ENCODE measurements around the gene PKD1.
A peak's percentile ranks its signal among the peaks of the same experiment; 100 is the strongest.

Gene PKD1

DNA sequence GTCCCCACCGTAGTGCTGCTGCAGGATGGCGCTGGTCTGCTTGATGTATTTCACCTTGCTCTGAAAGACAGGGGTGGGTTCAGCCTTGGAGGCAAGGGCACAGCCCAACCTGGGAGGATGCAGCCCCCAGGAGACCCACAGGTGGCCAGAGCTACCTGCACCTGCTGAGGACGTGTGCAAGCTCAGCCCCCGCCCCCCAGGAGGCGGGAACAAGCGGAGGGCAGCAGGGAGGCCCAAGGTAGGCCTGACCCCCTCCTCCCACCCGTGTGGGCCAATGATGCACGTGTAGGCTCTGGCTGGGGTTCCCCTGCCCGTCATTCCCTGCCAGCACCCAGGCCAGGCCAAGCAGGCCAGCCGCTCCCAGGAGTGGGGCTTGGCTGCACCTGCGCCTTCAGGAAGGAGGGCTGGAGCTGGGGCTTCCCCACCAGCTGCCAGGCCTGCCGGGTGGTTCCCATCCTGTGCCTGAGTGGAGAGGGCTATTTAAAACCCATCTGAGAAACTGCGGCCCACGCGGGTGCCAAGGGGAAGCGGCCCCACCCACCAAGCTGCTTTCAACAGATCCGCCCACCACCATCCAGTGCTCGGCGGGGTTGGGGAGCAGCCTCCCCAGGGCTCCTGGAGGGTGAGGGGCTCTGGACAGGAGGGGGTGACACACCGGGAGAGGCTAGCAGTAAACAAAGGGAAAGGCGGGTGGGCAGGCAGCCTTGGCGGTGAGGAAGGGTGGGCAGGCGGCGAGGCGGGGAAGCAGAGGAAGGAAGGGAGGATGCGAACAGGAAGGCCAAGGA, 91.8 kb downstream of the PKD1 start:
- DNase-seq, result peak; percentile 83

GRCh38 chr16:2042986-2043666, 92.6 kb downstream of the PKD1 start:
- peak; percentile 88 for DNase-seq

DNA sequence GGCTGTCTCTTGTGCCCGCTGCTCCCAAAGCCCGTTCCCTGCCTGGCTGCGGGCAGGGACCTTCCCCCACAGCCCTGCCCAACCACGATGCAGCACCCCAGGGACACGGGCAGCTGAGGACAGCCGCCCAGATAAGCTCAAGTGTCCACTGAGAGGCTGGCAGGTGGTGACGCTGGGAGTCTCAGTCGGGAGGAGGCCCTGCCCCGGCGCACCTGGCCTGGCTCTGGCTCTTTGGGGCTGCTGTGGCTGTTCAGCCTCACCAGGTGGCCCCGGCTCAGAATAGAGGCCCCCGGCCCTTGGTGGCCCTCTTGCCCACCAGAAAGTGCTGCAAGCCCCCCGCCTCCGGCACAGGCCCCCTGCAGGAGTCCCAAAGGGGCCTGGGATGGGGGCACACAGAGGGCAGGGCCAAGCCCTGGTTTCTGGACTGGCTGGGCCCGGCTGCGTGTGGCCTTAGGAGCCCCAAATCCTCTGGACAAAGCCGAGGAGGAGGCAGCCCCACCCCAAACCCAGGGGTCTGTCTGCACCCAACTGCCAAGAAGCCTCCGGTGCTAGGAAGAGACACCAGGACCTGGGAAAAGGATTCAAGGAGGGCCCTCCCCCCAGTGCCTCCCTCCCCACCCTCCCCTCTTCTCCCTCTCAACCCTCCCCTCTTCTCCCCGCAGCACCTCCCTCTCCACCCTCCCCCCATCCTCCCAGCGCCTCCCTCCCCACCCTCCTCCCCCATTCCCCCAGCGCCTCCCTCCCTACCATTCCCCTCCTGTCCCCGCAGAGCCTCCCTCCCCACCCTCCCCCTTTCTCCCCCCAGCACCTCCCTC, 93.3 kb downstream of the PKD1 start:
- peak; percentile 90 for DNase-seq

- DNase-seq, result peak; percentile 71
These were observed 94.7 kb downstream of the PKD1 start for GRCh38 chr16:2040787-2041522.

GRCh38 chr16:2040041-2040786, 95.5 kb downstream of the PKD1 start:
- DNase-seq, result no peak

GRCh38 chr16:2039274-2040031, 96.2 kb downstream of the PKD1 start:
- DNase-seq, result peak; percentile 78

All from NCI-H2029 (cell line).